Hepatocyte (in vitro differentiated cells): ENCODE measurements around the gene CALML3.

Experiments
- EZH2 ChIP-seq: fragments of 200-600 bp; sonication (generic); IDR thresholded peaks from 2 replicates; pipeline ENCODE4 v1.6.1; 2016; ENCODE audit warnings: antibody characterized with exemption, mild to moderate bottlenecking, borderline replicate concordance
- TF ChIP-seq, protein P1 (sequence below): fragments of 200-600 bp; sonication (generic); IDR thresholded peaks from 2 replicates; pipeline ENCODE4 v1.5.1; 2016; ENCODE audit warnings: antibody characterized with exemption, mild to moderate bottlenecking; ENCODE audit not compliant: poor library complexity

DNA sequence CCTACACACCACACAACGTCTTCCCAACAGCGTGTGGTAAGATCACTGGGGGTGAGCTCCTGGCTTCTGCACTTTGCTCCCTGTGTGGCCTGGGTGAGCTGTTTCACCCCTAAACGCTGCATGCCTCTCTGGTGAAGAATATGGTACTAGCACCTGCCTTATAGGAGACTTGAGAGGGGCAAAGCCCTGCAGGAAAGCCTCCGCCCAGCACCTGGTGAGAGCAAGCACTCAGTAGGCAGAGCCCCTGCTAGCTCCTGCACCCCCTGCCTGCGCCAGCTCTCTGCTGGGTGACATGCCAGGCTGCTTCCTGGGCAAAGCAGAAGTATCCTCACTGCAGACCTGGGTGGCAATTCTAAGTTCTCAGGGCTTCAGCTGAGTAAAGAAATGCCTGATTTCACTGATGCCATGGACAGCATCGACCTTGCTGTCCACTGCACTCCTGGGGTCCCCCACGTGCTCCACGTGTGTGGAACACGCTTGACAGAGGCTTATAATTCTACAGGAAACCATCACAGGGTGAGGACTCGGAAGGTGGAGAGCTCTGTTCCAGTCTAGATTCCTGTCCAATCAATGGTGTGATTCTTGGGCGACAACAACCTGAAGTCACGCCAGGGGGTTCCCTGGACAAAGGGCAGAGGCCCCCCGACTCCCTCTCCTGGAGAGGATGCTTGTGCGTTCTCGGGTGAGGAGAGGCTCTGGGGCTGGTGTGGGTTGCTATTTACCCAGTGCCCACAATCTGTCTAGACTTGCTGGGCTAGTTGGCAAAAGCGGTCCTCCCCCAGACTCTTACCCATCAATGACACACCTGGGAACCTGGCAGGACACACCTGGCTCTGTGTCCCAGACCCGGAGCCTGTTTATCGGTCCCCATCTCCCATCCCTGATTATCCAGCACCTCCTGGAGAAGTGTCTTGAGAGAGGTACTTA lies 20.4 kb upstream of the CALML3 start:
- TF ChIP-seq, protein P1, sequence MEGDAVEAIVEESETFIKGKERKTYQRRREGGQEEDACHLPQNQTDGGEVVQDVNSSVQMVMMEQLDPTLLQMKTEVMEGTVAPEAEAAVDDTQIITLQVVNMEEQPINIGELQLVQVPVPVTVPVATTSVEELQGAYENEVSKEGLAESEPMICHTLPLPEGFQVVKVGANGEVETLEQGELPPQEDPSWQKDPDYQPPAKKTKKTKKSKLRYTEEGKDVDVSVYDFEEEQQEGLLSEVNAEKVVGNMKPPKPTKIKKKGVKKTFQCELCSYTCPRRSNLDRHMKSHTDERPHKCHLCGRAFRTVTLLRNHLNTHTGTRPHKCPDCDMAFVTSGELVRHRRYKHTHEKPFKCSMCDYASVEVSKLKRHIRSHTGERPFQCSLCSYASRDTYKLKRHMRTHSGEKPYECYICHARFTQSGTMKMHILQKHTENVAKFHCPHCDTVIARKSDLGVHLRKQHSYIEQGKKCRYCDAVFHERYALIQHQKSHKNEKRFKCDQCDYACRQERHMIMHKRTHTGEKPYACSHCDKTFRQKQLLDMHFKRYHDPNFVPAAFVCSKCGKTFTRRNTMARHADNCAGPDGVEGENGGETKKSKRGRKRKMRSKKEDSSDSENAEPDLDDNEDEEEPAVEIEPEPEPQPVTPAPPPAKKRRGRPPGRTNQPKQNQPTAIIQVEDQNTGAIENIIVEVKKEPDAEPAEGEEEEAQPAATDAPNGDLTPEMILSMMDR, result no peak
- TF ChIP-seq EZH2, result no peak
